GM19395 (cell line): Measurements from ENCODE around the gene FRAT1.
"Not testable (repeated sequence)": the region's sequence is repeated elsewhere in the genome, so short reads cannot be mapped to it uniquely, and the experiment has no call there.

Source experiments
- ATAC-seq: cut with Tn5 transposase; IDR thresholded peaks from one replicate; pipeline ENCODE4 v1.9.1; 2021; ENCODE audit warnings: mild to moderate bottlenecking, moderate library complexity; ENCODE audit not compliant: unreplicated experiment

FRAT1 gene

GRCh38 chr10:97318772-97319651, at the start of gene FRAT1:
Gene FRAT1 (plus strand): TSS chr10:97319271. CDS start chr10:97319454, 183 bp downstream.
- peak; percentile 83 for ATAC-seq

GRCh38 chr10:97270523-97271154, 48.4 kb upstream of the FRAT1 start:
- ATAC-seq = no peak

GRCh38 chr10:97273700-97274099, 45.4 kb upstream of the FRAT1 start:
- ATAC-seq = no peak

GRCh38 chr10:97274828-97275227, 44.2 kb upstream of the FRAT1 start:
- no peak for ATAC-seq

GRCh38 chr10:97277551-97277950, 41.5 kb upstream of the FRAT1 start:
- ATAC-seq = no peak

- ATAC-seq = no peak
Observed at GRCh38 chr10:97278491-97278989, 40.5 kb upstream of the FRAT1 start.

GRCh38 chr10:97279121-97279815, 39.8 kb upstream of the FRAT1 start:
- ATAC-seq = no peak

GRCh38 chr10:97280783-97281182, 38.3 kb upstream of the FRAT1 start:
- ATAC-seq = no peak

GRCh38 chr10:97290076-97290475, 29.0 kb upstream of the FRAT1 start:
- ATAC-seq = not testable (repeated sequence)

GRCh38 chr10:97290576-97291356, 28.3 kb upstream of the FRAT1 start:
- ATAC-seq = not testable (repeated sequence)

- ATAC-seq = no peak
Observed at GRCh38 chr10:97291357-97292096, 27.5 kb upstream of the FRAT1 start.

GRCh38 chr10:97292097-97292861, 26.8 kb upstream of the FRAT1 start, which contains the start of gene ARHGAP19:
Gene ARHGAP19 (minus strand): TSS chr10:97292637. CDS start chr10:97292627, 10 bp downstream.
- peak; percentile 99 for ATAC-seq

GRCh38 chr10:97292862-97293198, 26.2 kb upstream of the FRAT1 start:
- ATAC-seq = no peak

- ATAC-seq = no peak
Observed at GRCh38 chr10:97297556-97298222, 21.4 kb upstream of the FRAT1 start.

GRCh38 chr10:97298223-97298571, 20.9 kb upstream of the FRAT1 start:
- ATAC-seq = no peak

GRCh38 chr10:97300980-97301379, 18.1 kb upstream of the FRAT1 start:
- no peak for ATAC-seq

- ATAC-seq = no peak
Observed at GRCh38 chr10:97302088-97302791, 16.8 kb upstream of the FRAT1 start.

- no peak for ATAC-seq
Observed at GRCh38 chr10:97307441-97307840, 11.6 kb upstream of the FRAT1 start.
